Fibroblast of skin of right quadriceps (primary cell): ENCODE results near the gene FSHR.

ENCODE experiments used
- DNase-seq: peaks from one replicate; pipeline ENCODE4 v3.0.0-alpha.2; 2013

FSHR gene

GRCh38 chr2:49111006-49111405 is 43.3 kb downstream of the FSHR start:
- no peak for DNase-seq

- DNase-seq: no peak
Observed at GRCh38 chr2:49110571-49110970, 43.7 kb downstream of the FSHR start.

GRCh38 chr2:49108851-49109250 is 45.5 kb downstream of the FSHR start:
- no peak for DNase-seq

GRCh38 chr2:49108436-49108835 is 45.9 kb downstream of the FSHR start:
- DNase-seq: no peak

- no peak for DNase-seq
Observed at GRCh38 chr2:49105506-49105905, 48.8 kb downstream of the FSHR start.

GRCh38 chr2:49102146-49102545 is 52.2 kb downstream of the FSHR start:
- no peak for DNase-seq

- no peak for DNase-seq
Observed at GRCh38 chr2:49080681-49081080, 73.6 kb downstream of the FSHR start.

- no peak for DNase-seq
Observed at GRCh38 chr2:49070716-49071115, 83.6 kb downstream of the FSHR start.

GRCh38 chr2:49069829-49070228 is 84.5 kb downstream of the FSHR start:
- DNase-seq: no peak

GRCh38 chr2:49068613-49069012 is 85.7 kb downstream of the FSHR start:
- DNase-seq: no peak

GRCh38 chr2:49067971-49068370 is 86.3 kb downstream of the FSHR start:
- no peak for DNase-seq

- no peak for DNase-seq
Observed at GRCh38 chr2:49053156-49053555, 101.2 kb downstream of the FSHR start.

- no peak for DNase-seq
Observed at GRCh38 chr2:49050265-49050664, 104.0 kb downstream of the FSHR start.

GRCh38 chr2:49049161-49049560 is 105.2 kb downstream of the FSHR start:
- no peak for DNase-seq

GRCh38 chr2:49045083-49045482 is 109.2 kb downstream of the FSHR start:
- DNase-seq: no peak

- DNase-seq: peak; percentile 6
Observed at GRCh38 chr2:49044350-49045079, 109.8 kb downstream of the FSHR start.

- no peak for DNase-seq
Observed at GRCh38 chr2:49043405-49043982, 110.8 kb downstream of the FSHR start.

- DNase-seq: no peak
Observed at GRCh38 chr2:49042488-49042887, 111.8 kb downstream of the FSHR start.

- DNase-seq: no peak
Observed at GRCh38 chr2:49041061-49041460, 113.3 kb downstream of the FSHR start.

GRCh38 chr2:49037197-49037596 is 117.1 kb downstream of the FSHR start:
- no peak for DNase-seq

- no peak for DNase-seq
Observed at GRCh38 chr2:49035481-49035880, 118.8 kb downstream of the FSHR start.

GRCh38 chr2:49033394-49034185 is 120.7 kb downstream of the FSHR start:
- DNase-seq: no peak

GRCh38 chr2:49032936-49033335 is 121.4 kb downstream of the FSHR start:
- DNase-seq: no peak

GRCh38 chr2:49032126-49032525 is 122.2 kb downstream of the FSHR start:
- DNase-seq: no peak
